AG04449 (cell line): Measurements from ENCODE around the gene RTP5.
"Not testable (repeated sequence)": the region's sequence is repeated elsewhere in the genome, so short reads cannot be mapped to it uniquely, and the experiment has no call there.

Source experiments
- CTCF ChIA-PET: fragments of 350-600 bp; formaldehyde crosslinking; extraction: SDS; loops from one replicate; lab custom pipeline; 2021; ENCODE audit warnings: antibody characterized with exemption; lab: Yijun Ruan, JAX
- POLR2A ChIA-PET: fragments of 400-600, 350-600 bp; formaldehyde crosslinking; extraction: SDS; loops from one replicate; lab custom pipeline; 2020; ENCODE audit warnings: antibody characterized with exemption, inconsistent platforms; lab: Yijun Ruan, JAX
- DNase-seq: peaks from one replicate; pipeline ENCODE4 v3.0.0-alpha.2; 2010; ENCODE audit warnings: low read depth, low spot score
- H3K4me3 ChIP-seq: 2 replicates; pipeline ENCODE4 v1.5.1; 2011; ENCODE audit warnings: low read depth, mild to moderate bottlenecking, control low read depth, low read length
- TF ChIP-seq, protein P1 (sequence below): IDR thresholded peaks from one replicate; pipeline ENCODE4 v1.5.1; 2011; ENCODE audit warnings: mild to moderate bottlenecking, moderate library complexity, low read length, control low read depth, inconsistent platforms; ENCODE audit not compliant: insufficient read depth; ENCODE audit errors: missing control alignments

The RTP5 gene

GRCh38 chr2:241903121-241904010 is 33.8 kb downstream of the RTP5 start:
- TF ChIP-seq, protein P1, sequence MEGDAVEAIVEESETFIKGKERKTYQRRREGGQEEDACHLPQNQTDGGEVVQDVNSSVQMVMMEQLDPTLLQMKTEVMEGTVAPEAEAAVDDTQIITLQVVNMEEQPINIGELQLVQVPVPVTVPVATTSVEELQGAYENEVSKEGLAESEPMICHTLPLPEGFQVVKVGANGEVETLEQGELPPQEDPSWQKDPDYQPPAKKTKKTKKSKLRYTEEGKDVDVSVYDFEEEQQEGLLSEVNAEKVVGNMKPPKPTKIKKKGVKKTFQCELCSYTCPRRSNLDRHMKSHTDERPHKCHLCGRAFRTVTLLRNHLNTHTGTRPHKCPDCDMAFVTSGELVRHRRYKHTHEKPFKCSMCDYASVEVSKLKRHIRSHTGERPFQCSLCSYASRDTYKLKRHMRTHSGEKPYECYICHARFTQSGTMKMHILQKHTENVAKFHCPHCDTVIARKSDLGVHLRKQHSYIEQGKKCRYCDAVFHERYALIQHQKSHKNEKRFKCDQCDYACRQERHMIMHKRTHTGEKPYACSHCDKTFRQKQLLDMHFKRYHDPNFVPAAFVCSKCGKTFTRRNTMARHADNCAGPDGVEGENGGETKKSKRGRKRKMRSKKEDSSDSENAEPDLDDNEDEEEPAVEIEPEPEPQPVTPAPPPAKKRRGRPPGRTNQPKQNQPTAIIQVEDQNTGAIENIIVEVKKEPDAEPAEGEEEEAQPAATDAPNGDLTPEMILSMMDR: no peak
- POLR2A ChIA-PET: no interaction called here

GRCh38 chr2:241904011-241904718 is 34.6 kb downstream of the RTP5 start:
- ChIA-PET POLR2A (no interaction called here), CTCF (interaction anchor here (1.2 kb wide), 1 partner anchor 26 kb away, joined by 3 read pairs; no protein-coding TSS in a partner anchor)
- TF ChIP-seq, protein P1: no peak
- no peak overlapping the region for H3K4me3 ChIP-seq
- DNase-seq: no peak

More at GRCh38 chr2:241903121-241904010, 33.8 kb downstream of the RTP5 start:
- CTCF ChIA-PET: interaction anchor here (1.2 kb wide), 1 partner anchor 25 kb away, joined by 3 read pairs; no protein-coding TSS in a partner anchor
- DNase-seq: no peak
- H3K4me3 ChIP-seq: no peak overlapping the region

- CTCF ChIA-PET: no interaction called here
- no peak overlapping the region for H3K4me3 ChIP-seq
- TF ChIP-seq, protein P1: no peak
- no peak for DNase-seq
- POLR2A ChIA-PET: no interaction called here
Measured at GRCh38 chr2:241904791-241905710, 35.5 kb downstream of the RTP5 start.

DNA sequence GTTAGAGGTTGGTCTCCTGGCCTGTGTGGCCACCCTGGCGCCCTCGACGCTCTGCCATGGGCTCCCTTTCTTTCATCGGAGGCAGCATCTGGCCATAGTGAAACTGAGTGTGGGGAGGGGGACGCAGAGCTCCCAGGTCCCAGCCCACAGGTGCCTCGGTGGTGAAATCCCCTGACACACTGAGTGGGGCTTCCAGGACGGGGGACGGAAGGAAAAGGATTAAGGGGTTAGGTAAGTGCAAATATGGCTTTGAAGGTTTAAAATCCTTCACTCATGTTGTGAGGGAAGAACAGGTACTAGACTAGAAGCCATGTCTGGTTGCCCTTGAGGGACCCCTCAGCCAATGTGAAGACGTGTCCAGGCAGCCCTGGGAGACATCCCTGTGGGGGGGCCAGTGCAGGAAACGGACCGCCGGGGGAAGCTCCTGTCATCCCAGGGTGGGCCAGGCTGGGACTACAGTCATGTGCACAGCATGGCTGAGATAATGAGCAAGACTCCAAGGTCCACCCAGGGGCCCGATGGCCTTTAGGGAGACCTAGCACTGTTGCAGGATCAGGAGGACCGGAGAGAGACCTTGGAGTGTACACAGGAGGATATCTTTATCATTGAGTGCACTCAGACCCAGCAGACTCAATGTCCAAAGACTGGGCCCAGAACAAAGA is 36.3 kb downstream of the RTP5 start:
- H3K4me3 ChIP-seq: no peak overlapping the region
- DNase-seq: no peak
- ChIA-PET CTCF (interaction anchor here (1.0 kb wide), 1 partner anchor 53 kb away, joined by 3 read pairs; no protein-coding TSS in a partner anchor), POLR2A (interaction anchor here (0.6 kb wide), 1 partner anchor 32 kb away, joined by 4 read pairs; no protein-coding TSS in a partner anchor)
- TF ChIP-seq, protein P1: no peak

DNA sequence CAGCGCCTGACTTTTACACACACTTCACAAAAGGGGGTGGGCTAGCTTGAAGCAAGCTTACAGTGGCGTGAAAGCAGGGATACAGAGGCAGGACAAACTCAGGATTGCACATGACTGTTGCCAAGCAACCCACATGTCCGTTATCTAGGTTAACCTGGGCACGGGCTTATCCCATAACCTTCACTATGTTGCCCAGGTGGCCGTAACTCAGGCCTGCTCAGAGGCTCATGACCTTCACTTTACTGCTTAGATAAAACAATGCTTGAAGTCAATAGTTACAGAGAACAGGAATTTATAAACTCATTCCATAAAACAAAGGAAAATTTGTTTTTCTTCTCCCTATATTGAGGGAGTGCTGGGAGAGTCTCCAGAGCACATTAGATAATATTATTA is 36.8 kb downstream of the RTP5 start:
- ChIA-PET POLR2A (interaction anchor here (0.6 kb wide), 1 partner anchor 31 kb away, joined by 4 read pairs; no protein-coding TSS in a partner anchor), CTCF (interaction anchor here (1.0 kb wide), 1 partner anchor 52 kb away, joined by 3 read pairs; no protein-coding TSS in a partner anchor)

More for the DNA sequence above, 36.8 kb downstream of the RTP5 start:
- not testable (repeated sequence) for H3K4me3 ChIP-seq, DNase-seq
